GM12801 (cell line): Measurements from ENCODE around the gene TMEM135.

Source experiments
- TF ChIP-seq, protein P1 (sequence below): IDR thresholded peaks from one replicate; pipeline ENCODE4 v1.5.1; 2011; ENCODE audit warnings: control low read depth; ENCODE audit not compliant: insufficient read length; ENCODE audit errors: extremely low read depth

The TMEM135 gene

DNA sequence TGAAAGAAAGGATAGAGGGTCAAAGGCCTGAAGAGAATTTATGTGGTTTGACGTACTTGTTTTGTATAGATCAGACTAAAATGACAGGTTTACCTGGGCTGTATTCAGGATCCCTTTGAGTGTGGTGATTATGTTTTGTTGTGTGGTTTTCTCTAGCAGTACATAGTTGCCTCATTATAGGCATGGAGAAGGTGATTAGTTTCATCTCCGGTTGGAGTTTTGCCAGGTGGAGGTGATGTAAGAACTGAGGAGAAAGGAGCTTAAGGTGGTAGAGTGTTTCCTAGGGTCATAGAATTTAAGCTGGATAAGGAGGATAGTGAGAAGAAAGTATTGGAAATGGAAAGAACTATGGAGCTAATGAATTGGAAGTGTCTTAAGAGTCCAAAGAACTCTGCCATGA lies 229.0 kb downstream of the TMEM135 start:
- TF ChIP-seq, protein P1, sequence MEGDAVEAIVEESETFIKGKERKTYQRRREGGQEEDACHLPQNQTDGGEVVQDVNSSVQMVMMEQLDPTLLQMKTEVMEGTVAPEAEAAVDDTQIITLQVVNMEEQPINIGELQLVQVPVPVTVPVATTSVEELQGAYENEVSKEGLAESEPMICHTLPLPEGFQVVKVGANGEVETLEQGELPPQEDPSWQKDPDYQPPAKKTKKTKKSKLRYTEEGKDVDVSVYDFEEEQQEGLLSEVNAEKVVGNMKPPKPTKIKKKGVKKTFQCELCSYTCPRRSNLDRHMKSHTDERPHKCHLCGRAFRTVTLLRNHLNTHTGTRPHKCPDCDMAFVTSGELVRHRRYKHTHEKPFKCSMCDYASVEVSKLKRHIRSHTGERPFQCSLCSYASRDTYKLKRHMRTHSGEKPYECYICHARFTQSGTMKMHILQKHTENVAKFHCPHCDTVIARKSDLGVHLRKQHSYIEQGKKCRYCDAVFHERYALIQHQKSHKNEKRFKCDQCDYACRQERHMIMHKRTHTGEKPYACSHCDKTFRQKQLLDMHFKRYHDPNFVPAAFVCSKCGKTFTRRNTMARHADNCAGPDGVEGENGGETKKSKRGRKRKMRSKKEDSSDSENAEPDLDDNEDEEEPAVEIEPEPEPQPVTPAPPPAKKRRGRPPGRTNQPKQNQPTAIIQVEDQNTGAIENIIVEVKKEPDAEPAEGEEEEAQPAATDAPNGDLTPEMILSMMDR = no peak

DNA sequence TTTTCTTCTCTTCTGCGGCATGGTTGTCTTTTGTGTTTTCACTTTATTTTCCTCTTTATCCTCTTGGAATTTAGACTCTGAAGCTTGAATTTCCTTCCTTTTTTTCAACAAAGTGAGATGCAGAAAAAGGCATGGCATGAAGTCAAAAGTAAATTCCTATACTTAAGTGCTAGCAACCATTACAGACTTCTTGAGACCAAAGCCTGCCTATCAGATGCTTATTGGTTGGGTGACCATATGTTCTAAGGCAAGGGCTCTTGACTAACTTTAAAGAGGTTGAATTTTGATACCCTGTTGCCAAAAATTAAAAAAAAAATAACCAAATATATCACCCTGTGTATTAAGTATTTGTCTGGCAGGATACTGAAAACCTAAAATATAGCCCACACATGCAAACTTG lies 237.4 kb downstream of the TMEM135 start:
- TF ChIP-seq, protein P1 = no peak

DNA sequence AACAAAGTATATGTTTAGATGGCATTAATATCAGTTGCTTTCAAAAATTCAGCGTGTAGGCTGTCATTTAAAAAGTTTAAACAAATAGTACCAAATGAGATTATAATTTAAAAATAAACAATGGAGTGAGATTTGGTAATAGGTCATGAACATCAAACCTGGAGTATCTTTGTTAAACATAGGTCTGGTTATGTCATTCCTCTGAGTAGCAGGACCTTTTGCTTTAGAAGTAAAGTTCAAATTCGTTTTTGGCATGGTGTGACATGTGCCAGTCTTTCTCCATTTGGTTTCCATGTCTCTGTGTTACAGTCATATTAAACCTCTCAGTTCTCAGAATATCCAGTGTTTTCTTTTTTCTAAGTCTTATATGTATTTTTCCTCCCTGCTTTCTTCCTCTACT lies 242.4 kb downstream of the TMEM135 start:
- TF ChIP-seq, protein P1 = no peak

DNA sequence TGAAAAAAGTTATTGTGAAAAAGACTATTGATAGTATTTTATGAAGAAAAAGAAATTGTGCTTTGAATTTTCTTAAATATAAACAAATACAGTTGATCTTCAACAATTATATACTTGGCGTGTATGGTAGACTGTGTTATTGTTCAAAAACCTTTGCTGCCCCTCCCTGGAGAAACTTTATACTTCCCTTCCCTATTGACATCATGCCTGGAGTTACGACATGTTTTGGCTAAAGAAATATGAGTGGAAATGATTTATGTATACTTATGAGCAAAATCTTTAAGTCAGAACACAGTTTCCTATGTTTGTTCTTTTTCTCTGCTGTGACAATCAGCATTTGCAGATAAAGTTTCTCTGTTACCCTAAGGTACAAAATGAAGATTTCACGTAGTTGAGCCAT lies 243.8 kb downstream of the TMEM135 start:
- TF ChIP-seq, protein P1 = no peak

DNA sequence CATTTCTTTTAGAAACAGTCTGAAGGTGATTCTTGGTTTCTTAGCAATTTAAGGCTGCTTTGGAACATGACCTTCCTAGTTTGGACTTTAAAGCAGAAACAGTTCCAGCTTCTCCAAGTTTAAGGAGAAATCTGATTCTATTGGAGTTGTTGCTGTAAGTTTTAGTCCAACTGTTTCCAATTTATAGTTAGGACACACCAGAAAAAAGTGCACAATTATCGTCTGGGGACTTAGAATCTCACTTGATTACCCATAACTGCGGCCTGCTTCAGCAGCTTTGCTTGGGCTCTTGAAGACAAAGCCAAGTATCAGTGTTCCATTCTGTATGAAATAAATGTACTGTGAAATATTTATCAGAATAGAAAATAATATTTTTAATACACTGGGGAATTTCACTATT lies 246.6 kb downstream of the TMEM135 start:
- TF ChIP-seq, protein P1 = no peak

DNA sequence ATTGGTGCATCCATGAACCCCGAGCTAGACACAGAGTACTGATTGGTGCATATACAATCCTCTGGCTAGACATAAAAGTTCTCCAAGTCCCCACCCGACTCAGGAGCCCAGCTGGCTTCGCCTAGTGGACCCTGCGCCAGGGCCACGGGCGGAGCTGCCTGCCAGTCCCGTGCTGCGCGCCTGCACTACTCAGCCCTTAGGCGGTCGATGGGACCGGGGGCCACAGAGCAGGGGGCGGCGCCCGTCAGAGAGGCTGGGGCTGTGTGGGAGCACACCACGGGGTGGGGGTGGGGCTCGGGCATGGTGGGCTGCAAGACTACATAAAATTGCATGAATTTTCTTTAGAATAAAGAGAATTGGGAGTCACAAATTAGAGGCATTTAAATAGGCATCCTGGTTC lies 248.6 kb downstream of the TMEM135 start:
- TF ChIP-seq, protein P1 = no peak

DNA sequence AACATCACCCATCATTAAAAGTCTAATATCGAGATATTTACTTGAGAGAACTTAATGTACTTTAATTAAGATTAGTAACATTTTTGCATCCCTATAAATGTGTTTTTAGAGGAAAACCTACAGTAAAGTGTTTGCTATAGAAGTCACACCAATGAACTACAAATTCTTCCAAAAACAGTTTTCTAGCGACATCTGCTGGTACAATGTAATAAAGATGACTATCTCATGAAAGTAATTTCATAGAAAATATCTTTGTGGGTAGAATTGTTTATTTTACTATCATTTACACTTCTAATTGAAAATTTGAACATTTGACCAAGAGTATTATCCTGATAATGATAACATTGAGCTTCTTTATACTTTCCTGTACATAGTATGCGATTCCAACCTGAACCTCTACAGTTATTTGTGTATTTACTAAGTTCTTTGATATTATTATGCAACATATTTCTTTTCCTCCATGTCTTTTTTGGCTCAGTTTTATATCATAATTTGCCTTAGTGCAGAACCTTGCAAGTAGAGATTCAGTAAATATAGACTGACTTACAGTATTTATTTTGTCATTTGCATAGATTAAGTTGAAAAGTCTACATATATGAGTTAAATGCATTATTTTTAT lies 252.7 kb downstream of the TMEM135 start:
- TF ChIP-seq, protein P1 = no peak
